H1 (cell line): ENCODE measurements around the gene TOPORS. TPM values are rescaled to one million over a fixed set of nuclear protein-coding genes. Genes with fewer than 3 reads are reported as not detected.

ENCODE experiments used
- CHD1 ChIP-seq: IDR thresholded peaks from 2 replicates; pipeline ENCODE4 v1.6.1; 2012; ENCODE audit warnings: low read depth, low read length, improper control_type of control experiment
- KDM5A ChIP-seq: fragments of 200-600 bp; IDR thresholded peaks from 2 replicates; pipeline ENCODE4 v1.7.1; 2012; ENCODE audit warnings: mild to moderate bottlenecking, low read length, inconsistent platforms, mixed read lengths
- RXRA ChIP-seq: IDR thresholded peaks from 2 replicates; pipeline ENCODE4 v1.6.1; 2011; ENCODE audit warnings: low read depth, mild to moderate bottlenecking, low read length, moderate library complexity; ENCODE audit not compliant: insufficient read depth
- TCF12 ChIP-seq: IDR thresholded peaks from 2 replicates; pipeline ENCODE4 v1.6.1; 2011; ENCODE audit warnings: low read depth, mild to moderate bottlenecking, low read length
- polyA plus RNA-seq, 7 experiments: library from polyadenylated mRNA; depleted of rRNA in 3 of 7; stranded (reverse) in 5 of 7; unstranded in 2 of 7; fragments of >200 nt in 5 of 7; fragments of 200-250 nt in 2 of 7; gene quantifications; 1 replicate in 5 of 7; 2 replicates in 1 of 7; 4 replicates in 1 of 7; pipeline versions ENCODE4 v1.2.1 to v1.2.3, GENCODE V29; 2011 to 2013; ENCODE audit warnings: missing spikeins in 2 of 7, mixed read lengths in 2 of 7
- total RNA-seq: library from RNA; stranded (reverse); fragmentation: NEBNext Ultra II Directional; extraction: Animal tissue kit (Norgen Biotek cat#: 25700); gene quantifications from 2 replicates; pipeline ENCODE4 v1.2.1, GENCODE V29; 2021
- TF ChIP-seq, protein P1 (sequence below): fragments of 300-600 bp; sonication (generic); IDR thresholded peaks from 2 replicates; pipeline ENCODE4 v1.7.1; 2012; ENCODE audit warnings: low read length, moderate library complexity, mild to moderate bottlenecking, inconsistent platforms; ENCODE audit not compliant: insufficient replicate concordance

TOPORS gene
- total and polyA plus RNA-seq, 2 of the 8 experiments (the other 6 are each of a cell fraction or from before 2014, with no cell fraction given): 10.3 to 30.7 TPM

DNA sequence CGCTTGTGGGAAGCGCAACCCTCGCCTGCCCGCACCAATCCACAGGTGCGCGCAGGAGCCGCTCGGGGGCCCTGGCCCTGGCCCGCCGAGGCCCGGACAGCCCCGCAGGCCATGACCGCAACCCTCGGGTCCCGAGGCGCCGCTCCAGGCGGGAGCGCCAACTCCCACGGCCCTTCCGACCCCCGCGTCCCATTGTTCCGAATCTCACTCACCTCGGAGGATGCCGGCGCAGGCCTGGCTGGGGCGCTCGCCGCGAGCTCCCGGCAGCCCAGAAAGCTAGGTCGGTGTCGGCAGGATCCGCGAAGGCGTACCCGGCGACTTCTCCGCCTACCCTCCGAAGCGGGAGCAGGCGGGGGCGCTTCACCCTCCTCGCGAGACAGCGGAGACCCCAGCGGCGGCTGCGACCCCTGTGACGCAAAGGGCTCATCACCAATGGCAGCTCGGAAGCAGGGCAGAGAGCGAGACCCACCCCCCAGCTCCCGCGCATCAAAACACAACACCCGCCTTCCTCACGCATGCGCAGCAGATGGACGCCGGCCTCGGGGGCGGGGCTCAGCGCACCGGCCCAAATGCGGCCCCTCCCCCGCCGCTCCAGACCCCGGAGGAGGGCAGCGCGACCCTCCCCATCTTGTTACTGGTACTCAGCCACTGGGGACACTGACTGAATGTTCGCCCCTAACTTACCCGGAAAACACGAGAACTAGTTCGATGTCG, 1.7 kb downstream of the TOPORS start (continued):
- TF ChIP-seq, protein P1, sequence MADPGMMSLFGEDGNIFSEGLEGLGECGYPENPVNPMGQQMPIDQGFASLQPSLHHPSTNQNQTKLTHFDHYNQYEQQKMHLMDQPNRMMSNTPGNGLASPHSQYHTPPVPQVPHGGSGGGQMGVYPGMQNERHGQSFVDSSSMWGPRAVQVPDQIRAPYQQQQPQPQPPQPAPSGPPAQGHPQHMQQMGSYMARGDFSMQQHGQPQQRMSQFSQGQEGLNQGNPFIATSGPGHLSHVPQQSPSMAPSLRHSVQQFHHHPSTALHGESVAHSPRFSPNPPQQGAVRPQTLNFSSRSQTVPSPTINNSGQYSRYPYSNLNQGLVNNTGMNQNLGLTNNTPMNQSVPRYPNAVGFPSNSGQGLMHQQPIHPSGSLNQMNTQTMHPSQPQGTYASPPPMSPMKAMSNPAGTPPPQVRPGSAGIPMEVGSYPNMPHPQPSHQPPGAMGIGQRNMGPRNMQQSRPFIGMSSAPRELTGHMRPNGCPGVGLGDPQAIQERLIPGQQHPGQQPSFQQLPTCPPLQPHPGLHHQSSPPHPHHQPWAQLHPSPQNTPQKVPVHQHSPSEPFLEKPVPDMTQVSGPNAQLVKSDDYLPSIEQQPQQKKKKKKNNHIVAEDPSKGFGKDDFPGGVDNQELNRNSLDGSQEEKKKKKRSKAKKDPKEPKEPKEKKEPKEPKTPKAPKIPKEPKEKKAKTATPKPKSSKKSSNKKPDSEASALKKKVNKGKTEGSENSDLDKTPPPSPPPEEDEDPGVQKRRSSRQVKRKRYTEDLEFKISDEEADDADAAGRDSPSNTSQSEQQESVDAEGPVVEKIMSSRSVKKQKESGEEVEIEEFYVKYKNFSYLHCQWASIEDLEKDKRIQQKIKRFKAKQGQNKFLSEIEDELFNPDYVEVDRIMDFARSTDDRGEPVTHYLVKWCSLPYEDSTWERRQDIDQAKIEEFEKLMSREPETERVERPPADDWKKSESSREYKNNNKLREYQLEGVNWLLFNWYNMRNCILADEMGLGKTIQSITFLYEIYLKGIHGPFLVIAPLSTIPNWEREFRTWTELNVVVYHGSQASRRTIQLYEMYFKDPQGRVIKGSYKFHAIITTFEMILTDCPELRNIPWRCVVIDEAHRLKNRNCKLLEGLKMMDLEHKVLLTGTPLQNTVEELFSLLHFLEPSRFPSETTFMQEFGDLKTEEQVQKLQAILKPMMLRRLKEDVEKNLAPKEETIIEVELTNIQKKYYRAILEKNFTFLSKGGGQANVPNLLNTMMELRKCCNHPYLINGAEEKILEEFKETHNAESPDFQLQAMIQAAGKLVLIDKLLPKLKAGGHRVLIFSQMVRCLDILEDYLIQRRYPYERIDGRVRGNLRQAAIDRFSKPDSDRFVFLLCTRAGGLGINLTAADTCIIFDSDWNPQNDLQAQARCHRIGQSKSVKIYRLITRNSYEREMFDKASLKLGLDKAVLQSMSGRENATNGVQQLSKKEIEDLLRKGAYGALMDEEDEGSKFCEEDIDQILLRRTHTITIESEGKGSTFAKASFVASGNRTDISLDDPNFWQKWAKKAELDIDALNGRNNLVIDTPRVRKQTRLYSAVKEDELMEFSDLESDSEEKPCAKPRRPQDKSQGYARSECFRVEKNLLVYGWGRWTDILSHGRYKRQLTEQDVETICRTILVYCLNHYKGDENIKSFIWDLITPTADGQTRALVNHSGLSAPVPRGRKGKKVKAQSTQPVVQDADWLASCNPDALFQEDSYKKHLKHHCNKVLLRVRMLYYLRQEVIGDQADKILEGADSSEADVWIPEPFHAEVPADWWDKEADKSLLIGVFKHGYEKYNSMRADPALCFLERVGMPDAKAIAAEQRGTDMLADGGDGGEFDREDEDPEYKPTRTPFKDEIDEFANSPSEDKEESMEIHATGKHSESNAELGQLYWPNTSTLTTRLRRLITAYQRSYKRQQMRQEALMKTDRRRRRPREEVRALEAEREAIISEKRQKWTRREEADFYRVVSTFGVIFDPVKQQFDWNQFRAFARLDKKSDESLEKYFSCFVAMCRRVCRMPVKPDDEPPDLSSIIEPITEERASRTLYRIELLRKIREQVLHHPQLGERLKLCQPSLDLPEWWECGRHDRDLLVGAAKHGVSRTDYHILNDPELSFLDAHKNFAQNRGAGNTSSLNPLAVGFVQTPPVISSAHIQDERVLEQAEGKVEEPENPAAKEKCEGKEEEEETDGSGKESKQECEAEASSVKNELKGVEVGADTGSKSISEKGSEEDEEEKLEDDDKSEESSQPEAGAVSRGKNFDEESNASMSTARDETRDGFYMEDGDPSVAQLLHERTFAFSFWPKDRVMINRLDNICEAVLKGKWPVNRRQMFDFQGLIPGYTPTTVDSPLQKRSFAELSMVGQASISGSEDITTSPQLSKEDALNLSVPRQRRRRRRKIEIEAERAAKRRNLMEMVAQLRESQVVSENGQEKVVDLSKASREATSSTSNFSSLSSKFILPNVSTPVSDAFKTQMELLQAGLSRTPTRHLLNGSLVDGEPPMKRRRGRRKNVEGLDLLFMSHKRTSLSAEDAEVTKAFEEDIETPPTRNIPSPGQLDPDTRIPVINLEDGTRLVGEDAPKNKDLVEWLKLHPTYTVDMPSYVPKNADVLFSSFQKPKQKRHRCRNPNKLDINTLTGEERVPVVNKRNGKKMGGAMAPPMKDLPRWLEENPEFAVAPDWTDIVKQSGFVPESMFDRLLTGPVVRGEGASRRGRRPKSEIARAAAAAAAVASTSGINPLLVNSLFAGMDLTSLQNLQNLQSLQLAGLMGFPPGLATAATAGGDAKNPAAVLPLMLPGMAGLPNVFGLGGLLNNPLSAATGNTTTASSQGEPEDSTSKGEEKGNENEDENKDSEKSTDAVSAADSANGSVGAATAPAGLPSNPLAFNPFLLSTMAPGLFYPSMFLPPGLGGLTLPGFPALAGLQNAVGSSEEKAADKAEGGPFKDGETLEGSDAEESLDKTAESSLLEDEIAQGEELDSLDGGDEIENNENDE: no peak
- no peak for TF ChIP-seq RXRA
- TF ChIP-seq CHD1: no peak
- TF ChIP-seq TCF12: no peak
- TF ChIP-seq KDM5A: 0 out of 2 replicates have a peak, but pooled peaks have one; percentile 4
